RWPE2 (cell line): ENCODE measurements around the gene IL31.

ENCODE experiments used
- ATAC-seq: fragments of 200-7000 bp; cut with Tn5 transposase; 3 replicates; pipeline ENCODE4 v1.9.1; 2021; ENCODE audit warnings: low read depth
- DNase-seq: peaks from one replicate; pipeline ENCODE4 v3.0.0-alpha.2; 2020; ENCODE audit warnings: low spot score
- H3K27ac ChIP-seq: fragments of 450-650 bp; 2 replicates; pipeline ENCODE4 v1.5.1; 2017; ENCODE audit warnings: mild to moderate bottlenecking; ENCODE audit not compliant: poor library complexity, severe bottlenecking
- H3K27me3 ChIP-seq: fragments of 250-450 bp; sonication (Bioruptor Pico); 2 replicates; pipeline ENCODE4 v1.5.1; 2021; ENCODE audit warnings: mild to moderate bottlenecking, moderate library complexity; ENCODE audit not compliant: insufficient read depth, poor library complexity, severe bottlenecking
- H3K36me3 ChIP-seq: fragments of 250-450 bp; sonication (Bioruptor Pico); 2 replicates; pipeline ENCODE4 v1.5.1; 2020; ENCODE audit warnings: low read depth, mild to moderate bottlenecking, moderate library complexity
- H3K4me1 ChIP-seq: fragments of 250-450 bp; sonication (Bioruptor Pico); 2 replicates; pipeline ENCODE4 v1.5.1; 2021; ENCODE audit warnings: mild to moderate bottlenecking, moderate library complexity; ENCODE audit not compliant: insufficient read depth, poor library complexity, severe bottlenecking
- H3K4me3 ChIP-seq: fragments of 250-450 bp; sonication (Bioruptor Pico); 2 replicates; pipeline ENCODE4 v1.5.1; 2021; ENCODE audit warnings: mild to moderate bottlenecking, moderate library complexity; ENCODE audit not compliant: severe bottlenecking
- H3K9me3 ChIP-seq: fragments of 250-450 bp; sonication (Bioruptor Pico); 2 replicates; pipeline ENCODE4 v1.5.1; 2021; ENCODE audit warnings: mild to moderate bottlenecking, moderate library complexity; ENCODE audit not compliant: severe bottlenecking
- TF ChIP-seq, protein P1 (sequence below): fragments of 450-650 bp; IDR thresholded peaks from one replicate; pipeline ENCODE4 v1.5.1; 2017; ENCODE audit warnings: mild to moderate bottlenecking, moderate library complexity; ENCODE audit not compliant: poor library complexity, severe bottlenecking

Gene IL31

GRCh38 chr12:122123051-122123760 lies 50.8 kb downstream of the IL31 start:
- DNase-seq (no peak), ATAC-seq (peak; percentile 47; the same call in 1 of the 3 replicates)
- TF ChIP-seq, protein P1, sequence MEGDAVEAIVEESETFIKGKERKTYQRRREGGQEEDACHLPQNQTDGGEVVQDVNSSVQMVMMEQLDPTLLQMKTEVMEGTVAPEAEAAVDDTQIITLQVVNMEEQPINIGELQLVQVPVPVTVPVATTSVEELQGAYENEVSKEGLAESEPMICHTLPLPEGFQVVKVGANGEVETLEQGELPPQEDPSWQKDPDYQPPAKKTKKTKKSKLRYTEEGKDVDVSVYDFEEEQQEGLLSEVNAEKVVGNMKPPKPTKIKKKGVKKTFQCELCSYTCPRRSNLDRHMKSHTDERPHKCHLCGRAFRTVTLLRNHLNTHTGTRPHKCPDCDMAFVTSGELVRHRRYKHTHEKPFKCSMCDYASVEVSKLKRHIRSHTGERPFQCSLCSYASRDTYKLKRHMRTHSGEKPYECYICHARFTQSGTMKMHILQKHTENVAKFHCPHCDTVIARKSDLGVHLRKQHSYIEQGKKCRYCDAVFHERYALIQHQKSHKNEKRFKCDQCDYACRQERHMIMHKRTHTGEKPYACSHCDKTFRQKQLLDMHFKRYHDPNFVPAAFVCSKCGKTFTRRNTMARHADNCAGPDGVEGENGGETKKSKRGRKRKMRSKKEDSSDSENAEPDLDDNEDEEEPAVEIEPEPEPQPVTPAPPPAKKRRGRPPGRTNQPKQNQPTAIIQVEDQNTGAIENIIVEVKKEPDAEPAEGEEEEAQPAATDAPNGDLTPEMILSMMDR = peak; percentile 87
- H3K36me3 ChIP-seq = peaks cover 15% of the 10 kb centered on the region
- H3K4me3 ChIP-seq = no peak overlapping the region
- no peaks in the 10 kb centered on the region for H3K9me3 ChIP-seq
- H3K4me1 ChIP-seq = peaks cover 4% of the 10 kb centered on the region
- peak overlapping the region; percentile 1 for H3K27ac ChIP-seq
- H3K27me3 ChIP-seq = no peaks in the 10 kb centered on the region
